ENCODE data around the gene SCAMP2. TPM values are rescaled to one million over a fixed set of nuclear protein-coding genes. Genes with fewer than 3 reads are reported as not detected.

Gene SCAMP2
- total and polyA plus RNA-seq, 4 experiments from 2014 or later, result 132 to 179 (median 145) TPM

- Histone ChIP-seq H3K36me3 (ENCODE audit: insufficient read depth, low read length) (peaks cover 18% of the 10 kb centered on the region), H3K27me3 (ENCODE audit: insufficient read depth, low read length) (no peaks in the 10 kb centered on the region), H3K4me3 (ENCODE audit: low read length in 2 of 2) (peak overlapping the region; percentile 30 to 83), H3K4me1 (ENCODE audit: insufficient read depth, low read length) (peaks cover 52% of the 10 kb centered on the region), H3K9me3 (ENCODE audit: control insufficient read depth in 1 of 2, low read length in 2 of 2) (no peaks in the 10 kb centered on the region), H3K27ac (ENCODE audit: low read depth, low read length) (peak overlapping the region; percentile 77)
- peaks cover 18 to 42% of the 10 kb centered on the region in 2 donors for H3K36me3 Mint-ChIP-seq
- intact Hi-C loops (cut with micrococcal nuclease), result loop anchor here (1.0 to 5.0 kb wide), 5 partner anchors 46 to 212 kb away; partner anchors contain the start of genes COX5A and MPI
- H3K27me3 Mint-ChIP-seq, result no peaks in the 10 kb centered on the region
- H3K9me3 Mint-ChIP-seq, result no peaks in the 10 kb centered on the region
- ChIA-PET CTCF (ENCODE audit: partially characterized antibody) (interaction anchor here (0.9 to 7.3 kb wide), 16 partner anchors 26 to 225 kb away, joined by 3 to 136 read pairs (median 10); partner anchors contain the start of genes COX5A, FAM219B and MPI), POLR2A (ENCODE audit: partially characterized antibody) (interaction anchor here (0.6 to 7.9 kb wide), 17 partner anchors 12 to 229 kb away, joined by 3 to 106 read pairs (median 10); partner anchors contain the start of genes CLK3, COX5A, CSK and FAM219B)
- H3K4me3 Mint-ChIP-seq, result peak overlapping the region in 6 of 8 donors; percentile 41 to 92 (median 86)
- H3K27ac Mint-ChIP-seq, result peak overlapping the region; percentile 8 to 97 (median 93)
- H3K4me1 Mint-ChIP-seq, result peaks cover 37 to 57% (median 46%) of the 10 kb centered on the region in 4 donors
- DNase-seq, result no peak
These were observed 29.3 kb downstream of the SCAMP2 start for GRCh38 chr15:74843891-74844299.

- peaks cover 14% of the 10 kb centered on the region for H3K36me3 ChIP-seq (ENCODE audit: insufficient read depth, low read length)
- peak overlapping the region; percentile 77 to 92 (median 86) for H3K4me3 Mint-ChIP-seq
- CTCF ChIA-PET (ENCODE audit: partially characterized antibody), result interaction anchor here (1.0 to 7.3 kb wide), 11 partner anchors 27 to 224 kb away, joined by 3 to 136 read pairs (median 7); partner anchors contain the start of genes COX5A and FAM219B
- H3K27ac Mint-ChIP-seq, result peak overlapping the region; percentile 90 to 97 (median 93)
- H3K4me1 ChIP-seq (ENCODE audit: insufficient read depth, low read length), result peaks cover 52% of the 10 kb centered on the region
- DNase-seq, result no peak
- H3K27ac ChIP-seq (ENCODE audit: low read depth, low read length), result peak overlapping the region; percentile 77
- peaks cover 13 to 40% of the 10 kb centered on the region in 2 donors for H3K36me3 Mint-ChIP-seq
- intact Hi-C loops (cut with micrococcal nuclease), result loop anchor here (1.0 to 5.0 kb wide), 5 partner anchors 47 to 211 kb away; partner anchors contain the start of genes COX5A and MPI
- H3K27me3 Mint-ChIP-seq, result no peaks in the 10 kb centered on the region
- H3K27me3 ChIP-seq (ENCODE audit: insufficient read depth, low read length), result no peaks in the 10 kb centered on the region
- peaks cover 37 to 57% (median 46%) of the 10 kb centered on the region in 4 donors for H3K4me1 Mint-ChIP-seq
- no peaks in the 10 kb centered on the region for H3K9me3 ChIP-seq (ENCODE audit: control insufficient read depth in 1 of 2, low read length in 2 of 2)
- H3K4me3 ChIP-seq (ENCODE audit: low read length in 2 of 2), result peak overlapping the region; percentile 30 to 83
- POLR2A ChIA-PET (ENCODE audit: partially characterized antibody), result interaction anchor here (0.6 to 7.9 kb wide), 17 partner anchors 13 to 228 kb away, joined by 3 to 106 read pairs (median 10); partner anchors contain the start of genes CLK3, COX5A, CSK and FAM219B
- no peaks in the 10 kb centered on the region for H3K9me3 Mint-ChIP-seq
These were observed 29.7 kb downstream of the SCAMP2 start for GRCh38 chr15:74843445-74843828.

GRCh38 chr15:74842581-74843444 lies 30.4 kb downstream of the SCAMP2 start, which contains the start of gene ULK3:
Gene ULK3 (minus strand): TSS chr15:74843156. CDS start chr15:74843105, 51 bp downstream.
- Mint-ChIP-seq H3K36me3 (peaks cover 9 to 36% of the 10 kb centered on the region in 2 donors), H3K4me1 (peaks cover 37 to 57% (median 46%) of the 10 kb centered on the region in 4 donors), H3K27me3 (no peaks in the 10 kb centered on the region), H3K27ac (peak within 1 kb of the TSS; percentile 91 to 97 (median 93)), H3K9me3 (no peaks in the 10 kb centered on the region), H3K4me3 (peak within 1 kb of the TSS; percentile 87 to 92 (median 91))
- ChIA-PET POLR2A (ENCODE audit: partially characterized antibody) (interaction anchor here (0.6 to 7.9 kb wide), 17 partner anchors 13 to 227 kb away, joined by 3 to 106 read pairs (median 4); partner anchors contain the start of genes CLK3, COX5A, FAM219B and SCAMP2), CTCF (ENCODE audit: partially characterized antibody) (interaction anchor here (1.0 to 7.3 kb wide), 13 partner anchors 27 to 223 kb away, joined by 3 to 136 read pairs (median 4); partner anchors contain the start of gene FAM219B)
- DNase-seq, result peak; percentile 92 to 94 (median 93)
- Histone ChIP-seq H3K4me3 (ENCODE audit: low read length in 2 of 2) (peak within 1 kb of the TSS; percentile 81 to 83), H3K9me3 (ENCODE audit: control insufficient read depth in 1 of 2, low read length in 2 of 2) (no peaks in the 10 kb centered on the region), H3K27ac (ENCODE audit: low read depth, low read length) (peak within 1 kb of the TSS; percentile 77), H3K4me1 (ENCODE audit: insufficient read depth, low read length) (peaks cover 52% of the 10 kb centered on the region), H3K36me3 (ENCODE audit: insufficient read depth, low read length) (peaks cover 7% of the 10 kb centered on the region), H3K27me3 (ENCODE audit: insufficient read depth, low read length) (no peaks in the 10 kb centered on the region)
- intact Hi-C loops (cut with micrococcal nuclease), result loop anchor here (1.0 to 5.0 kb wide), 5 partner anchors 47 to 211 kb away; partner anchors contain the start of genes COX5A and MPI

- Histone ChIP-seq H3K27ac (ENCODE audit: low read depth, low read length) (peak overlapping the region; percentile 69), H3K4me1 (ENCODE audit: insufficient read depth, low read length) (peaks cover 52% of the 10 kb centered on the region), H3K36me3 (ENCODE audit: insufficient read depth, low read length) (no peaks in the 10 kb centered on the region), H3K27me3 (ENCODE audit: insufficient read depth, low read length) (no peaks in the 10 kb centered on the region), H3K9me3 (ENCODE audit: control insufficient read depth in 1 of 2, low read length in 2 of 2) (no peaks in the 10 kb centered on the region), H3K4me3 (ENCODE audit: low read length in 2 of 2) (peak overlapping the region in 1 of 2 donors; percentile 83)
- intact Hi-C loops (cut with micrococcal nuclease), result loop anchor here (2.0 to 5.0 kb wide), 3 partner anchors 55 to 210 kb away; no protein-coding TSS in a partner anchor
- Mint-ChIP-seq H3K27me3 (no peaks in the 10 kb centered on the region), H3K36me3 (peaks cover 6 to 34% of the 10 kb centered on the region in 2 donors), H3K4me3 (peak overlapping the region; percentile 87 to 92 (median 90)), H3K9me3 (no peaks in the 10 kb centered on the region), H3K27ac (peak overlapping the region in 6 of 7 donors; percentile 77 to 93 (median 85)), H3K4me1 (peaks cover 37 to 57% (median 45%) of the 10 kb centered on the region in 4 donors)
- ChIA-PET CTCF (ENCODE audit: partially characterized antibody) (interaction anchor here (1.0 to 7.3 kb wide), 10 partner anchors 28 to 108 kb away, joined by 3 to 136 read pairs (median 10); partner anchors contain the start of gene FAM219B), POLR2A (ENCODE audit: partially characterized antibody) (interaction anchor here (0.8 to 7.9 kb wide), 12 partner anchors 28 to 226 kb away, joined by 3 to 106 read pairs (median 8); partner anchors contain the start of genes CLK3, COX5A, FAM219B and SCAMP2)
- DNase-seq, result no peak
These were observed 31.2 kb downstream of the SCAMP2 start for GRCh38 chr15:74841891-74842373.

GRCh38 chr15:74840851-74841775 lies 32.1 kb downstream of the SCAMP2 start:
- H3K27me3 Mint-ChIP-seq, result no peaks in the 10 kb centered on the region
- peaks cover 35 to 52% (median 41%) of the 10 kb centered on the region in 4 donors for H3K4me1 Mint-ChIP-seq
- H3K36me3 Mint-ChIP-seq, result peaks cover 4 to 39% of the 10 kb centered on the region in 2 donors
- peaks cover 49% of the 10 kb centered on the region for H3K4me1 ChIP-seq (ENCODE audit: insufficient read depth, low read length)
- no peaks in the 10 kb centered on the region for H3K9me3 Mint-ChIP-seq
- H3K4me3 Mint-ChIP-seq, result peak overlapping the region; percentile 33 to 91 (median 76)
- no peak overlapping the region for H3K4me3 ChIP-seq (ENCODE audit: low read length in 2 of 2)
- H3K27me3 ChIP-seq (ENCODE audit: insufficient read depth, low read length), result no peaks in the 10 kb centered on the region
- ChIA-PET CTCF (ENCODE audit: partially characterized antibody) (interaction anchor here (1.0 to 7.3 kb wide), 7 partner anchors 9 to 72 kb away, joined by 3 to 136 read pairs (median 9); partner anchors contain the start of gene FAM219B), POLR2A (ENCODE audit: partially characterized antibody) (interaction anchor here (1.1 to 7.9 kb wide), 8 partner anchors 29 to 225 kb away, joined by 3 to 106 read pairs (median 17); partner anchors contain the start of genes CLK3, FAM219B, MPI and SCAMP2)
- no peaks in the 10 kb centered on the region for H3K9me3 ChIP-seq (ENCODE audit: control insufficient read depth in 1 of 2, low read length in 2 of 2)
- peaks cover 2% of the 10 kb centered on the region for H3K36me3 ChIP-seq (ENCODE audit: insufficient read depth, low read length)
- peak overlapping the region in 6 of 7 donors; percentile 68 to 93 (median 82) for H3K27ac Mint-ChIP-seq
- DNase-seq, result no peak
- intact Hi-C loops (cut with micrococcal nuclease), result loop anchor here (5.0 kb wide), 1 partner anchor 209 kb away; no protein-coding TSS in a partner anchor
- H3K27ac ChIP-seq (ENCODE audit: low read depth, low read length), result no peak overlapping the region
